Motor neuron (in vitro differentiated cells): Measurements from ENCODE around the gene NHSL1. TPM values are rescaled to one million over a fixed set of nuclear protein-coding genes. Genes with fewer than 3 reads are reported as not detected.

Experiments used
- ATAC-seq, 8 experiments: fragments of 200-7000 bp; cut with Tn5 transposase; replicated peaks in 6 of 8; 2 replicates each; pipeline ENCODE4 v1.8.0; 2021; ENCODE audit warnings: mild to moderate bottlenecking in 8 of 8, moderate library complexity in 8 of 8
- H3K27ac ChIP-seq, 2 donors: fragments of 250-450 bp; sonication (Bioruptor Pico); 2 replicates each; pipeline ENCODE4 v1.9.0; 2021; ENCODE audit warnings: antibody characterized with exemption in 2 of 2, mild to moderate bottlenecking in 2 of 2, moderate library complexity in 1 of 2
- H3K4me1 ChIP-seq, 2 donors: fragments of 250-450 bp; sonication (Bioruptor Pico); replicated peaks in 1 of 2; 2 replicates each; pipeline ENCODE4 v1.6.1; 2021; ENCODE audit warnings: antibody characterized with exemption in 2 of 2, mild to moderate bottlenecking in 2 of 2, moderate library complexity in 1 of 2
- H3K4me3 ChIP-seq, 5 donors: fragments of 250-450 bp; sonication (Bioruptor Pico); 2 replicates each; pipeline ENCODE4 v1.9.0; 2021; ENCODE audit warnings: antibody characterized with exemption in 5 of 5, mild to moderate bottlenecking in 5 of 5, moderate library complexity in 4 of 5
- WGBS, 10 experiments: fragments of 450-650 bp; shearing (Covaris generic); methylation state at CpG; one replicate each; pipeline ENCODE4 v1.0.0; 2022; 5-methylcytosine and 5-hydroxymethylcytosine counted together
- in situ Hi-C, 9 experiments: fragments of 400-800 bp; cut with MboI; loops; one replicate each; pipeline ENCODE4 v1.15.0; 2021; ENCODE audit warnings: low sequenced_read_pairs in 9 of 9, low pct_unique_long_range_greater_than_20kb in 2 of 9; ENCODE audit not compliant: unreplicated experiment in 9 of 9
- total RNA-seq, 8 experiments: library from RNA; unstranded; fragments of 300-600 nt; gene quantifications; 2 replicates each; pipeline versions ENCODE4 v1.2.3 to v1.2.4, GENCODE V29; 2022

NHSL1 gene
- total RNA-seq, 8 experiments from 2014 or later = 3.4 to 33.1 (median 18.5) TPM

DNA sequence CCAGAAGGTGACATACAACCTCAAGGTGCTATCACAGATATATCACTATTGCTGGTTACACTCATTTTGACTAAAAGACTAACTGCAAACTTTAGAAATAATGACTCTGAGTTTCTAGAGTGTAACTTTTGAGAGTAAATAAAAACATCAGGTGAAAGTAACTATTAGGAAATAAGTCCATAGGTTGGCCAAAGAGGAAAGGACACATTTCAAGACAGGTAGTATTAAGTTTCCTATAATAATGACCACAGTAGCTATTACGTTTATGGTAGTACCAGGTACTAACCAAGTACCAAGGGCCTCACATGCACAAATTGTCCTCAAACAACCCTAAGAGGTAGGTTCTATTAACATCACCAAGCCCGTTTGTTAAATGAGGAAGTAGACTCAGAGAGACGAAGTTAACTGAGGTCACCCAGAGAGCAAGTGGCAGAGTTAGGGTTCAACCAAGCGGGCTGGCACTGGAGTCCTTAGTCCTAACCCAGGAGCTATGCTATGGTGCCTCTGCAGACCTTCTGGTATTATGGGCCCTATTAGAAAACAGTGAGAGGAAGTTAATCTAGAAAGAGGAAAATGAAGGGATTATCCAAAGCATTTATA is 58.4 kb downstream of the NHSL1 start:
- no peak for ATAC-seq
- Histone ChIP-seq H3K4me1 (peaks cover 0 to 4% of the 10 kb centered on the region in 2 donors), H3K4me3 (no peak overlapping the region), H3K27ac (no peak overlapping the region)
- in situ Hi-C loops = loop anchor here in 8 of 9 experiments (25.0 kb wide), 2 partner anchors 146 to 321 kb away; partner anchors contain the start of gene CCDC28A (in 5 of the 8)
- WGBS, 10 experiments = 88 to 100% (median 93%) methylated on average over 2 to 4 of the region's 4 CpGs; no CpG with 5 or more reads in 1 of the 10 experiments

DNA sequence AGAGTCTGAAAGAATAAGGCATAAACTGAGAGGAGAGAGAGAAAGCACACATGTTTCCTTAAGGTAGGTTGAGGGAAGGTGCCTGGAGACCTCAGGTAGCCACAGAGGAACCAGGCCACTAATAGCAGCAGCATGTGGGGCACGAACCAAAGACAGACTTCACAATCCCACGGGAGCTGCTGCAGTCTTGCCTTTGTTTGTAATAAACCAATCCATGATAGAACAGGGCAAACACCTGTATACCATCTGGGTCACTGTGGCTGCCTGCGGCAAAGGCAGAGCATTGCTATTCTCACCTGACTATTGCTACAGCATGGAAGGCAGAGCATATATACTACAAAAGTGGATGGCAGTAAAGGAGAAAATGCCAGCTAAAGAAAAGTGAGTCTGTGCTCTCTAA is 59.0 kb downstream of the NHSL1 start:
- 86 to 100% (median 100%) methylated on average over 2 of the region's 3 CpGs; no CpG with 5 or more reads in 7 of the 10 experiments for WGBS, 10 experiments
- Histone ChIP-seq H3K4me3 (no peak overlapping the region), H3K4me1 (peaks cover 0 to 4% of the 10 kb centered on the region in 2 donors), H3K27ac (no peak overlapping the region)
- in situ Hi-C loops = loop anchor here in 8 of 9 experiments (25.0 kb wide), 2 partner anchors 147 to 322 kb away; partner anchors contain the start of gene CCDC28A (in 5 of the 8)
- ATAC-seq = no peak

DNA sequence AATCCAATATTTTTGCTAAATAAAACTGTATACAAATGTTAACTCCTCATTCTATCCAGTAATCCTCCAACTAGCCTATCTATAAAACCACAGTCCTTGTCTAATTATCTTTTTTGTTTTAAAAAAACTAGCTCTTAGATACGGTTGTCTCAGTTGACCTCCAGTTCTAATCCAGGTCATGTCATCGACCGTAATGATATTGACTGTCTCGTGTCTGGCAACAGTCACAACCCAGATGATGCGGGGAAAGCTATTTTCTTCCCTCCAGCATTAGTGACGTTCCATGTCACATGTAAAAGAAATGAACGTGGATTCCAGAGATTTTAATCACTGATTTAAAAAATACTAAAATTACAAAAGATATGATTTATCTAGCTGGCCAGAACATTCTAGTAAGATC is 59.7 kb downstream of the NHSL1 start:
- ATAC-seq = no peak
- Histone ChIP-seq H3K27ac (no peak overlapping the region), H3K4me3 (no peak overlapping the region), H3K4me1 (peaks cover 0 to 1% of the 10 kb centered on the region in 2 donors)
- 77 to 100% (median 95%) methylated on average over 1 to 7 of the region's 7 CpGs for WGBS, 10 experiments
- in situ Hi-C loops = loop anchor here in 8 of 9 experiments (10.0 to 25.0 kb wide), 3 partner anchors 145 to 323 kb away; partner anchors contain the start of gene CCDC28A (in 5 of the 8)

DNA sequence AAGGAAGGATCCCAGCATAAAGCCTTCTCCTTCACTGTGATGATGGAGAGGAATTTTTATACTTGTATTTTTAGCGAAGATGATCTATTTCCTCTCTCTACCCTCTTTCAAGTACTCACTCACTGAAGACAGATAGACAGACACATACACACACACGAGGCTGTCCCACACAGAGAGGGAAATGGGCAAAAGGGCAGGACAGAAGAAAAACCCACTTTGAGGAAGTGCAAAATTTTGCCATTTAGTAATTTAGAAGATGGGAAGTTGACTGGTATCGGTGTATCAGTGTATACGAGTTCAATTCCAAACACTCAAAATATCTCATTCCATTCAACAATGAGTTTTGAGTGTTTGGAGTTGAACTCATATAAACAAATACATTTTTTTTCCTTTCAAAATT is 64.4 kb downstream of the NHSL1 start:
- in situ Hi-C loops = loop anchor here in 8 of 9 experiments (5.0 to 25.0 kb wide), 4 partner anchors 77 to 327 kb away; partner anchors contain the start of gene CCDC28A (in 5 of the 8)
- 70 to 96% (median 92%) methylated on average over 2 to 4 of the region's 4 CpGs; no CpG with 5 or more reads in 3 of the 10 experiments for WGBS, 10 experiments
- no peak overlapping the region for H3K27ac ChIP-seq
- no peak for ATAC-seq
- H3K4me3 ChIP-seq = no peak overlapping the region
- no peaks in the 10 kb centered on the region for H3K4me1 ChIP-seq

DNA sequence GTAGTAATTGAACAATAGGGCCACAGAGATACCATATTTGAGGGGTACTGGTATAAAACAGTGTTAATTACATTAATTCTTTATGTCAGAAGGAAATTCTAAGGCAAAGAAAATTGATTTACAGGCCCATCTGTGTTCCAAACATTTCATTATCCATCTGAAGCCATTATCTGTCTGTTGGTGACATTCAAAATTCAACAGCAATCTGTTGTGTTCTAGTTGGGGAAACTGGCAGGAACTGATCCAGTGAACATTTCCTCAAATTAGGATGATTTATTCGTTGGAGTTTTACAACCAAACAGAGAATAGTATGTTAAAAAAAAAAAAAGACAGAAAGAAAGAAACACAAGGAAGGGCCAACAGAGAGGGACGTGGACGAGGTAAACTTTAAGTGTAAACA is 65.2 kb downstream of the NHSL1 start:
- Histone ChIP-seq H3K4me3 (no peak overlapping the region), H3K4me1 (no peaks in the 10 kb centered on the region), H3K27ac (no peak overlapping the region)
- in situ Hi-C loops = loop anchor here in 8 of 9 experiments (5.0 to 25.0 kb wide), 4 partner anchors 78 to 328 kb away; partner anchors contain the start of gene CCDC28A (in 5 of the 8)
- WGBS, 10 experiments = 68 to 94% (median 85%) methylated on average over 3 of the region's 3 CpGs; no CpG with 5 or more reads in 1 of the 10 experiments
- no peak for ATAC-seq

DNA sequence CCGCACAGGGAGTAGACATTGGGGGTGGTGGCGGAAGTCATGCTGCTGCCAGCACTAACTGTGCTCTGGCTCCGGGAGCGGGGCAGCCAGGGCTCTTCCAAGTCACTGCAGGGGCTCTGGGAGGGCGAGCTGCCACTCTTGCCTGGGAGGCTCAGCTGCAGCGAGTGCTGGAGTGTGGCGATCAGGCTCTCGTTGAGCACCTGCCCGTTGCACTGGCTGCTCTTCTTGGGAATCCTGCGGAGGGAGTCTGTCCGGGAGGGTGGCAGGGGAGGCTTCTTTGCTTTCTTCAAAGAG is 67.3 kb downstream of the NHSL1 start:
- no peak overlapping the region for H3K4me3 ChIP-seq
- in situ Hi-C loops = loop anchor here in 8 of 9 experiments (5.0 to 25.0 kb wide), 4 partner anchors 80 to 330 kb away; partner anchors contain the start of gene CCDC28A (in 5 of the 8)
- no peak overlapping the region for H3K27ac ChIP-seq
- WGBS, 10 experiments = 73 to 100% (median 94%) methylated on average over 1 to 6 of the region's 11 CpGs; no CpG with 5 or more reads in 5 of the 10 experiments
- no peaks in the 10 kb centered on the region for H3K4me1 ChIP-seq
- ATAC-seq = no peak

DNA sequence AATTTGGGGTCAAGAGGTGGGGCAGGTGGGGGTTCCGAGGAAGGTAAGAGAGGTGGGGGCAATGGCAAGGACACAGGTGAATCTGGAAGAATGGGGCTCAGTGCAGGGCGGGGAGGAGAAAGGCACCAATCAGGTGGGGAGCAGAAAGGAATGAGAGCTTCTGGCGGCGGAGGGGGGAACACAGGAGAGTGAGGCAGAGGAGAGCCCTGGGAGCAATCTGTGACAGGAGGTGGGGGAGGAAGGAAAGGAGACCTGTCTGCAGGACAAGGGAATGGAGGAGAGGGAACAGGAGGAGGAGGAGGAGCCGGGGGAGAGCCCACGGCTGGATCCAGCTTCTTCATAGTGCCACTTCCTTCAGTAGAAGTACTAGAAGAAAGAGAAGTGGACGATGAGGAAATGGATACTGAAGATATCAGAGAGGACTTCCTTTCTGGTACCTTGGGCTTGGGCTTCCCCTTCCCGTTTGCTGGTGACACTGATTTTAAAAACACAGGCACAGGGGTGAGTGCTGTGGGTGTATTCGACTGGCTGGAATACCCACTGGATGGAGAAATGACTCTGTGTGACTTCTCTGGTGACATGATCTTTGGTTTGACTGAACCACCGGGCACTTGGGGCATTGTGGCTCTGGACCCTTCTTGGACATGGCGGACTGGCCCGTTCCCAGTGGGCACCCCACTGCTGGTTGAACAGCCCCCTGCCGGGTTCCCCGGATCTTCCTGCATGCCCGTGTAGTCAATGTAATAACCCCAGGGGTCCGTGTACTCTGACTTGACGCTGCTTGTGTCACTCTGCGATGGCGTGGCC is 67.8 kb downstream of the NHSL1 start:
- no peak for ATAC-seq
- no peaks in the 10 kb centered on the region for H3K4me1 ChIP-seq
- WGBS, 10 experiments = 80 to 96% (median 90%) methylated on average over 1 to 13 of the region's 19 CpGs; no CpG with 5 or more reads in 3 of the 10 experiments
- in situ Hi-C loops = loop anchor here in 8 of 9 experiments (5.0 to 25.0 kb wide), 4 partner anchors 81 to 331 kb away; partner anchors contain the start of gene CCDC28A (in 5 of the 8)
- no peak overlapping the region for H3K4me3 ChIP-seq
- no peak overlapping the region for H3K27ac ChIP-seq

DNA sequence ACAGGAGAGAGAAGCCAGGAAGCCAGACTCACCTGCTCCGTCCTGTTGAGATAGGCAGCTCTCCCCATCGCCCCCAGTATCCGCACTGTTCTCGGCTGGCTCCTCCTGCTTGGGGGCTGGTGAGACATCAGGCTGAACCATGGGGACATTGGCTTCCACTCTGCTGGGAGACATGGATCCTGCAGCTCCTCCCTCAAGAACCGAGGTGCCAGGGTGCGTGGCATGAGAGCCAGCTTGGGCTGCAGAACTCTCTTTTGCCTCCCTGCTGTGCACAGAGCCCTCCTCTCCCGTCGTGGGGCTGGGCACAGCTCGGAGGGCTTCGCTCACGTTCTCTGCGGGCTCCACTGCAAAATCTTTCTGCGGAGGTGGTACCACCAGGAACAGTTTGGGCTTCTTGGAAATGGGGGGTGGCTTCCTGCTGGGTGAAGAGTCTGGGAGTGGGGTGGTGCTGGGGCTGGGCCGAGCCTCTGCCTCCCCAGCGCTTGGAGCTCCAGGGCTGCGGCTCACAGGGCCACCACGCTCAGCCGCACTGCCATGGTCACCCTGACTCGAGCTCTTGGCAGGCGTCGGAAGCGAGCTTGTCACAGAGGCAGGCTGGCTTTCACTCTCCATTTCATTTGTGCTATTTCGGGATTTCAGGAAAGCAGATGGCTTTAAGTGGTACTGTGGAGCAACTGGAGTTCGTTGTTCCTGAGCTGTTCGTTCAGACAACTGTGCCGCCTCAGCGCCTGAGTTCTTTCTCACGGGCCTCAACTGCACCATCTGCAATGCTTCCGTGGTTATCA is 68.7 kb downstream of the NHSL1 start:
- no peak for ATAC-seq
- Histone ChIP-seq H3K27ac (no peak overlapping the region), H3K4me3 (no peak overlapping the region), H3K4me1 (no peaks in the 10 kb centered on the region)
- WGBS, 10 experiments = 60 to 100% (median 91%) methylated on average over 1 to 12 of the region's 29 CpGs; no CpG with 5 or more reads in 2 of the 10 experiments
- in situ Hi-C loops = loop anchor here in 8 of 9 experiments (5.0 to 25.0 kb wide), 4 partner anchors 82 to 332 kb away; partner anchors contain the start of gene CCDC28A (in 5 of the 8)

DNA sequence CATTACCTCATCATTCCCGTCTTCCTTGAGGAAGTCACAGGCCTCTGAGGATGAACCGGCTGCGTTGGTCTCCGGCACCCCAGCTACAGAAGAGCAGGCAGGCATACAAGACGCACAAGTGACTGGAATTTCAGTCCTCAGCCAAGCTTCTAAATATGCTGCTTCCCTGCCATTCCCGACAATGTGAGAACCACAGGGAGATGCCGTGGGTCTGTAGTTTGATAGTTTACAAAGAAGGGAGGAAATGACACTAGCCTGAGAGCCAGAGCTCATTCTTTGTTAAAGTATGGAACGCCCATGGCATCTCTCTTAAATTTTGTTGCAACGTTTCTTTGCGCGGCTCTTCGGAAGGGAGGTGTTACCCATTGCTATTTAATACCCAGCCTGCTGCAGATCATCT is 69.5 kb downstream of the NHSL1 start:
- Histone ChIP-seq H3K4me3 (no peak overlapping the region), H3K27ac (no peak overlapping the region), H3K4me1 (no peaks in the 10 kb centered on the region)
- 59 to 94% (median 88%) methylated on average over 1 to 11 of the region's 12 CpGs for WGBS, 10 experiments
- in situ Hi-C loops = loop anchor here in 8 of 9 experiments (5.0 to 25.0 kb wide), 4 partner anchors 83 to 333 kb away; partner anchors contain the start of gene CCDC28A (in 5 of the 8)
- no peak for ATAC-seq

DNA sequence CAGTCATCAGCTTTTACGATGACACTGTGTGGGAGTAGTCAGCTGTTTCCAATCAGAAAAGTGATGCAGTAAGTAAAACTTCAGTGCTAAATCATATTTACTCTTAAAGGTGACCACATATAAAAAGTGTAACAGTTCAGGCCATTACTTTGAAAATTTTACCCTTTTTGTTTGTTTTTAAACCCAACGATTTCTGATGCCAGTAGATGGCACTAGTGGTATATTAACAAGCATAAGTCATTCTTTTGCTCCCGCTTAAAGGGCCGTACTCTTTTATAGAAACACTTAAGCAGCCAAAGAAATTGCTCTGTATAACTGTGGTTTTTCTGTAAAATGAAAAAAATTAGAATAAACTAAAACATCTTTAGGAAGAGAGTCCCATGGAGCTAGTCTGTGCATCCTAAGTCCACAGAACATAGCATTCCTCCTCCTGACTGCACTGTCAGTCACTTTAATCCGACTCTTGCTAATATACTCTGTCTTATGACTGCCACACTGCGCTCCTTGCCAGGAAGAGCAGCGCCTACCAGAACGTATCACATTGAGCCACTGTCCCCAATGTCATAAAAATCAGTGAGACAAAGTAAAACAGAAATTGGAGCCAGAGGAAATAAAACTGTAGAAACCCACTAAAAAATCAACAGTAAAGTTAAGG is 70.2 kb downstream of the NHSL1 start:
- ATAC-seq = peak; percentile 38 to 73 (median 46)
- H3K4me1 ChIP-seq = no peaks in the 10 kb centered on the region
- WGBS, 10 experiments = 24 to 58% (median 44%) methylated on average over 4 to 8 of the region's 8 CpGs
- H3K27ac ChIP-seq = no peak overlapping the region
- in situ Hi-C loops = loop anchor here in 8 of 9 experiments (25.0 kb wide), 2 partner anchors 158 to 333 kb away; partner anchors contain the start of gene CCDC28A (in 5 of the 8)
- no peak overlapping the region for H3K4me3 ChIP-seq

DNA sequence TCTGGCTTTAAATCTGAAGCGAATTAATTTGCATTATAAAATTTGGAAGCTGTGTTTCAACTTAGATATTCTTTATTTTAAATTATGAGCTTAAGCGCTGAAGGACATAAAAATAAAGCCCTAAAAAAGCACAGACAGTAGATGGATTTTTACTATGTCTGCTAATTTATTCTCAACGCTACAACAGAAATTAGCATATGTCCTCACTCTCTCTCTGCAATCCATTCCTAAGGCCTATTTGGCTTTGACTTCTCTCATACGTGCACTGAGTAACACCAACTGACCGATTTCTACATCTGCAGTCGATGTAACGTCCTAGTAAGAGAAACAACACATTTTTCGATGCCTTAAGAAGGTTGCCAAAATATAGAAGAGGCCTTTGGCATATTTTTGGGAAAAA is 71.6 kb downstream of the NHSL1 start:
- ATAC-seq = peak in 1 of 8 experiments; percentile 46
- Histone ChIP-seq H3K4me1 (no peaks in the 10 kb centered on the region), H3K4me3 (no peak overlapping the region), H3K27ac (no peak overlapping the region)
- in situ Hi-C loops = loop anchor here in 8 of 9 experiments (25.0 kb wide), 2 partner anchors 160 to 335 kb away; partner anchors contain the start of gene CCDC28A (in 5 of the 8)
- WGBS, 10 experiments = 60 to 100% (median 86%) methylated on average over 1 to 8 of the region's 8 CpGs
